Stimulated activated CD8-positive, alpha-beta memory T cell treated with anti-CD3 and anti-CD28 coated beads, Interleukin-4, amount 100 ng/mL, for 48 hours (primary cell): Measurements from ENCODE around the gene SBDS.
"Not testable (repeated sequence)": the region's sequence is repeated elsewhere in the genome, so short reads cannot be mapped to it uniquely, and the experiment has no call there.

ENCODE experiments used
- DNase-seq: peaks from one replicate; pipeline ENCODE4 v3.0.0-alpha.2; 2020

SBDS gene

DNA sequence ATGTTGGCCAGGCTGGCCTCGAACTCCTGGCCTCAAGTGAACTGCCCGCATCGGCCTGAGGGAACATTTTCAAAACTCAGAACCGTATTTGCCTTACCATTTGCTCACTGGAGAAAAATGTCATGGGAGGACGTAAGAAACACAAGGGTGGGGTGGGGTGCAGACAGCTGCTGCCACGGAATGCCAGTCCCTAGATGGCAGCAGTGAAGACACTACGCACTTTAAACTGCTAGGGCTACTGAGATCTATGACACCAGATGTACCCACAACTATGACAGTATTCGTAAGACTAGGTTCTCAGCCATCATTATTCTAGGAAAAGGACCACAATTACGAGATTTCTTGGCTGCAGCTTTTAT, 716 bp downstream of the SBDS start:
- peak; percentile 59 for DNase-seq

DNA sequence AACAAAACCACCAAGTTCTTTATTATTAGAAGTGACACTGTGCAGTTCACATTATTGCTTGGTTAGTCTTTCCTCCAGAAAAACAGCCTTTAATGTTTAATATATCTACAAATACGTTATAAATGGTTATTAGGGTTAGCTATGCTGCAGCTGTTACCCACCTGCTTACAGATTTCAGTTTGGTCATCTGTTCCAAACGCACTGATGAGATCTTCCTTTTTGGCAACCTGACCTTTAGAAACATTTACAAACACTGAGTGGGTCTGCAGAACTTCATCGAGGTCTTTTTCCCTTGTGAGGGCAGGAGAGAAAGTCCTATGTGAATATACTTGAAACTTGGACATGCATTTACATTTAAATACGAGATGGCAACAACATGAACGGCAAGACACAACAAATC, 1.3 kb downstream of the SBDS start:
- not testable (repeated sequence) for DNase-seq

DNA sequence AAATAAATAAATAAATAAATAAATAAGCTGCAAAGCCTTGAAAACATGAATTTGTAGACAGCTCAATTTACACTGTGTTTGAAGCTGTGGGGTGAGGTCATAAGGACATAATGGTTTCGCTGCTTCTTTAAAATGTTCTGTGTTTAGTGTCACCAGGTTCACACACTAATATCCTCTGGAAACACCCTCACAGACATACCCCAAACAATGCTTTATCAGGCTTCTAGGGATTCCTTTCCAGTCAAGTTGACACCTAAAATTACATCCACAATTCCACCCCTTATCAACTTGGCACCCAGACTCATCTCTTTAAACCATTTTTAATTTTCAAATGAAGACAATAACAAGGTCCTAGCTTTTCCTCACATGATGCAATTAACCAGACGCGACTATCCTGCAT, 5.8 kb downstream of the SBDS start:
- DNase-seq = not testable (repeated sequence)

DNA sequence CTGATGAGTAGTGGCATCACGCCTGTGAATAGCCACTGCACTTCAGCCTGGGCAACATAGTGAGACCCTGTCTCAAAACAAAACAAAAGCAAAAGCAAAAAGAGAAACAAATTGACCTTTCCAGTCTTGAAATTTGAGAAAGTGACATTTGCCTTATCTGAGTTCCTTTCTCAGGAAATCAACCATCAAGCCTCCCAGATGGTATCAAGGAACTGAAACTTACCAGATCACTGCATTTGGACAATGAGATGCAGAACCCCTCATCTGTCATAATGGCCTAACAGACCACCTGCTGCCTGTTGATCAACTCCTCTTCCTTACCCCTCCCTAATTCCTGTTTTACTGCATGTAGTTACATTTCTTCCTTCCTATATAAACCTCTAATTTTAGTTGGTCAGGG, 15.1 kb downstream of the SBDS start:
- DNase-seq = not testable (repeated sequence)

DNA sequence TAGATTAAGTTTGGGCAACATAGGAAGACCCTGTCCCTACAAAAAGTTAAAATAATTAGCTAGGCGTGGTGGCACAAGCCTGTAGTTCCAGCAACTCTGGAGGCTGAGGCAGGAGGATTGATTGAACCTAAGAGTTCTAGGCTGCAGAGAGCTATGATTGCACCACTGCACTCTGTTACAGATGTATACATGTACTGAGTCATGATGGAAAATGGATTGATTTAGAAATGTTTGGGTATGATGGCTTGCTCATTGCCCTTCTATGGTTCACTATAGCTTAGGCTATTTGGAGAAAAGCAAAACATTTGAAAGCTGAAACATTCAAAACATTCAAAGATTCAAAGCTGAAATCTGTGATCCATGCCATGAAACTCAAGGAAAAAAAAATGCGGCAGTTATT, 16.4 kb downstream of the SBDS start:
- not testable (repeated sequence) for DNase-seq

DNA sequence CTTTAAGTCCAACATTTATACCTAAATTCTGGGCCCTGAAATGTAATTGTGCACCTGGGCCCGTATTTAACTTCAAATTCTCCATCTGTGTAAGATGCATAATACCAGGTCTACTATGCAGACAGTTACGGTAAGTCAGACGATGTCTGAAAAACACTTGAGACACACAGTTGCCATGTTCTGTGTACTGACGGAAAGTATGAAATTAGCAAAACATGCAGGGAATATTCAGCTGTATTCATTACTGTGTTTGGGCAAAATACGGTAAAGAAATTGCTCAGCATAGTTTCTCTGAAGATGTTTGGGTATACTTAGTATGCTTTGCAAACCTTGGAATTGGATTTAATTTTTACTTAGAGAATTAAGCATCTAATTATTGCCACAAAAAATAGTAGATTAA, 17.1 kb downstream of the SBDS start:
- not testable (repeated sequence) for DNase-seq

DNA sequence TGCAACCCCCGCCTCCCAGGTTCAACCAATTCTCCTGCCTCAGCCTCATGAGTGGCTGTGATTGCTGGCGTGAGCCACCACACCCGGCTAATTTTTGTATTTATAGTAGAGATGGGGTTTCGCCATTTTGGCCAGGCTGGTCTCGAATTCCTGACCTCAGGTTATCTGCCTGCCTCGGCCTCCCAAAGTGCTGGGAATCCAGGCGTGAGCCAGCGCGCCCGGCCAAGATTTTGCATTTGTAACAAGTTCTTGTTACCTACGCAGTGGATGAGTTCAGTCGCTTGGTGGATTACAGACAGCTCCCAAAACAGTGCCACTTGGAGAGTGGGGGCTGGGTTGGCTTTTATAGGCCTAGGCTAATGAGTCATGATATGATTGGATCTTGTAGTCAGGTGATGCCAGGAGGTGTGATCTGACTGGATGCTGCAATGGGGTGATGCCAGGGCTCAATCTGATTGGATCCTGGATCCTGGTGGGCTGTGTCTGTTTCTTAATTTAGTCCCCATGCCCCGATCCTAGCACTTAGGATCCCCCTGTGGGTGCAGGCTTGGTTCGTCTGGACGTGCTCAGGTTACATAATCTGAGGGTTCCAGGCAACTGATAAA, 20.3 kb downstream of the SBDS start:
- no peak for DNase-seq

DNA sequence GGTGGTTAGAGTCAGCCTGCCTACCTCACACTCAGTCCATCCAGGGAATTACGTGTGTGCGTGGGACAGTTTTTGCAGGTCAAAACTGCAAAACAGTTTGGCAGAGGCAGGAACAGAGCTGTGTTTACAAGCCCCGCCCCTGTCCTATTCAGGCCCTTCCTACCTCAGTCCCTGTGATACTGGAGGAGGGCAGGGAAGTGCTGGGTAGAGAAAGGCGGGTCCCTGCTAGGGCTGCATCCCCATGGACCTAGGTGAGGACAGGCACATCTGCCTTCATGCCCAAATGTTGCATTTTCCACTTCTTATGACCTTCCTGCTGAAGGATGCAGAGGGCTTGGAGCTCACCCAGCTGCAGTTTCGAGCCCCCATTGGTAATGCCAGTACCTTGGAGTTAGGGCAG, 25.1 kb downstream of the SBDS start:
- no peak for DNase-seq

DNA sequence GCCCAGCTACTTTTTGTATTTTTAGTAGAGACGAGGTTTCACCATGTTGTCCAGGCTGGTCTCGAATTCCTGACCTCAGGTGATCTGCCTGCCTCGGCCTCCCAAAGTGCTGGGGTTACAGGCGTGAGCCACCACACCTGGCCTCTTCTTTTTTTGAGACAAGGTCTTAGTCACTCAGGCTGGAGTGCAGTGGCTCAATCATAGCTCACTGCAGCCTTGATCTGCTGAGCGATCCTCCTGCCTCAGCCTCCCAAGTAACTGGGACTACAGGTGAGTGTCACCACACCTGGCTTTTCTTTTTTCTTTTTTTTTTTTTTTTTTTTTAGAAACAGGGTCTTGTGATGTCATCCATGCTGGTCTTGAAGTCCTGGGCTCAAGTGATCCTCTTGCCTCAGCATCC, 26.4 kb downstream of the SBDS start:
- DNase-seq = not testable (repeated sequence)

DNA sequence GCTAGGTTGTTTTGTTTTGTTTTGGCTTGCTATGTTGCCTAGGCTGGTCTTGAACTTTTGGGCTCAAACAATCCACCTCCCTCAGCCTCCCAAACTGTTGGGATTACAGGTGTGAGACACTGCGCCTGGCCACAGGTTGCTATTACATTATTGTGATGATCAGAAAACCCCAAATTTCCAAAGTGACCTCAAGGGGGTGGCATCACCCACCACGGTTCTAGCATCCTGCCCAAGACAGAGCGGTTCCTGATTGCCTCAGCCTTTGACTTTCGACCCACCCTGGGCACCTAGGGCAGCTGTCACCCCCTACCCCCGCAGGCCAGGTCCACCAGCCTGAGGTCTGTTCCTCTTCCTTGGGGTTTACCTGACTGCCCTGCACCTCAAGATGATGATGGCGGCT, 28.4 kb downstream of the SBDS start:
- no peak for DNase-seq

DNA sequence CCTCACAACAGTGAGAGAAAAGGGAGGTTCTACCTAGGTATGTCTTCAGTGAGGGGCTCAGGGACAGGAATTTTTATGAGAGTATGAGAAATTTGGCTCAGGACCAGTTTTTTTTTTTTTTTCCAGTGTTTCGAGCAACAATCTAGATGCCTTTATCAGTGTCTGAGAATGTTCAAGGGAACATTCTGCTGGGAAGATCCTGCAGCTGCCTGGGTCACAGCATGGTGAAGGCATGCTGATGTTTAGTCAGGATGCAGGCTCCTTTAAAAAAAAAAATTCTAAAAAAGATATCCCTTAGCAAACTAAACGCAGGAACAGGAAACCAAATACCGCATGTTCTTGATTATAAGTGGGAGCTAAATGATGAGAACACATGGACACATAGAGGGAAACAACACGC, 31.0 kb downstream of the SBDS start:
- DNase-seq = no peak

DNA sequence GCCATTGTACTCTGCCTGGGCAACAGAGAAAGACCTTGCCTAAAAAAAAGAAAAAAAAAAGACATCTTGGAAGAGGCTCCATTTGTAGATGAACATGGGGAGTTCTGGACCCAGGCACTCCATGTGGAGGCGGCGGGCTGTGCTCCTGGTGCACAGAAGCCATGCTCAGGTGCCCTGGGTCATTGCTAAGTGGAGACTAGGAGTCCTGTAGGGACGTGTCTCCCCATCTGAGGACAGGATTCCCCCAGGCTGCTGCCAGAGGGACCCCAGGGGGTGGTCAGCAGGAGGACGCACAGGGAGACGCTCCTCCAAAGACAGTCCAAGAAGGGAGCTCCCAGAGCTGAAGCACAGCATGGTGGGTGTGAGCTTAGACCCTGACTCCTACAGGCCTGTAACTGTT, 34.3 kb downstream of the SBDS start:
- no peak for DNase-seq

DNA sequence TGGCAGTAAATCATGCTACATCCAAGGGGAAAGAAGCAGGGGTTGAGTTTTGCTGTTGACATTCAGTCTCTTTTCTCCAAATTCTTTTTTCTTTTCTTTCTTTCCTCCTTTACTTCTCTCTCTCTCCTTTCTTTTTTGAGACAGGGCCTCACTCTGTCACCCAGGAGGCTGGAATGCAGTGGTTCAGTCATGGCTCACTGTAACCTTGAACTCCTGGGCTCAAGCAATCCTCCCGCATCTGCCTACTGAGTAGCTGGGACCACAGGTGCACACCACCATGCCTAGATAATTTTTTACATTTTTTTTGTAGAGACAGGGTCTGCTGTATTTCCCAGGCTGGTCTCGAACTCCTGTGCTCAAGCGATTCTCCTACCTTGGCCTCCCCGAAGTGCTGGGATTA, 35.2 kb downstream of the SBDS start:
- no peak for DNase-seq

DNA sequence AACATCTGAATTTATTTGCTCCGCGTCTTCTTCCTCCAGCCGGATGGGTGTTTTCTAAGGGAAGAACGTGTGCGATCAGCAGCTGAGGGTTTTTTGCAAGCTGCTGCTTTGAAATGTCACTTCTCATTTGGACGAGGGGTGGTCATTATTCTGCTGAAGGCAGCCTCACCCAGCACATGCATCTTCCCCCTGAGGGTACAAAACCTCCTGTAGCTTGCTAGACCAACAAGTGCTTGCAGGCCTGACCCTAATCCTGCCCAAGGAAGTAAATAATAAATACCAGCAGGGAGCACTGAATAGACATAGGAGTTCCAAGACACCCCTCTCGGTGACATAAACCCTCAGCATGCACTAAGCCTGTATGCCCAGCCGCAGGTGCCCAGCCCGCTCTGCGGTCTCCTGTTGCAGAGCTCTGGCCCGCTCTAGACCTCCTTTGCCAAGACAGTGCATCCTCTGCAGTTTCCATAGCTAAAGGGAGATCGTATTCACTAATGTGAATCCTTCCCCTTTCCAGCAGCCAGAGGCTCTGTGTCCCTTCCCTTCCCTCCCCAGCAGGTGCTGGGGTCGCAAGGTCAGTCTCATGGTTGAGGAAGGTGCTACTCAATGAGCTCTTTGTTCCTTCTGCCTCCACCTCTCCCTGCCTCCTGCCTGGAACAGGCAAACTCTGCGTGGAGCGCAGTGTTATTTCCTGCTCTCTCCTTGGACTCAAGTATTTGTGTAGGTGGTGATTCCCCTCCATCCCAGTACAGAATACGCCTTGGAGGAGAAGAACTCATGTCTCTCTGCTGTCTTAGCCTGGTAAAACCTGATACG, 36.6 kb downstream of the SBDS start:
- DNase-seq = no peak

DNA sequence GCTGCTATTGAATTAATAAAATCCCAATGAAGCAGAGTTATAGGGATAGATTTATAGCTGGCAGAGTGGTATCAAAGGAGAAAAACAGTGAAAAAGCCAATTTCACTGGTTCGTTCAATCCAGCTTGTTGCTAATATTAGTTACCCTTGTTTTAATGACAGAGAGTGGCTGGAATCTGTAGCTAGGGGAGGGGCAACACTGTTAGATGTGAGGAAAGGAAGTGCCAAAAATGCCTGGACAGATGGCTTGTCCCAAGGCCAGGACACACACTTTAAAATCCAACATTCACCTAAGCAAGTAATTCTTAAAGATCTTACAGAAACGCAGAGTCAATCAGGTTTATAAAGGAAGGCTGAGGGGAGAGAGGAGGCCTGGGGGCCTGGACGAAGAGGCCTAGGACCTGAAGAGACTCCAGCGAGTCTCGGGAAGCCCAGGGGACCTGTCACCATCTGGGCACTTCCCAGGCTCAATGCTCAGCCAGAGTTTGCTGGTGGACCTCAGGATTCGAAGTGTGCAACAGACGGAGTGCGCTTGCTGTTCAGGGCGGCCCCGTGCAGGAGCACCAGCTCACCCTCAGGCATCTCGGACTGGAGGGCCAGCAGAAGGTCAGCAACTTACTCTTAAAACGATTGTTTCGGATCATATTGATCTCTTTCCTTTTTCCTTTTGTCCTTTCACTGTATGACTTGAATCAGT, 37.6 kb downstream of the SBDS start:
- no peak for DNase-seq

DNA sequence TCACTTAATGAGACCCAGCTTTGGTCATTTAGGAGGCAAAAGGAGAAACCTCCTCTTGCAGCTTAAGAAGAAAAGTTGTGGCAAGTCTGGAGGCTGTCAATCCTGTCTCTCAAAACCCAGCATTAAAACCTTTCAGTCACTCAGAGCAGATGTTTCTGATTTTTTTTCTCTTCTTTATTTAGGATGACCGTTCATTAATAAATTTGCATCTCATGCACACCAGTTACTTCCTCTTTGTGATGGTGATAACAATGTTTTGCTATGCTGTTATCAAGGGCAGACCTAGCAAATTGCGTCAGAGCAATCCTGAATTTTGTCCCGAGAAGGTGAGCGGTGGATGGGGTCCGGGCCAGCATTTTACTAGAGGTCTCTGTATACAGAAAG, 42.4 kb downstream of the SBDS start:
- no peak for DNase-seq

DNA sequence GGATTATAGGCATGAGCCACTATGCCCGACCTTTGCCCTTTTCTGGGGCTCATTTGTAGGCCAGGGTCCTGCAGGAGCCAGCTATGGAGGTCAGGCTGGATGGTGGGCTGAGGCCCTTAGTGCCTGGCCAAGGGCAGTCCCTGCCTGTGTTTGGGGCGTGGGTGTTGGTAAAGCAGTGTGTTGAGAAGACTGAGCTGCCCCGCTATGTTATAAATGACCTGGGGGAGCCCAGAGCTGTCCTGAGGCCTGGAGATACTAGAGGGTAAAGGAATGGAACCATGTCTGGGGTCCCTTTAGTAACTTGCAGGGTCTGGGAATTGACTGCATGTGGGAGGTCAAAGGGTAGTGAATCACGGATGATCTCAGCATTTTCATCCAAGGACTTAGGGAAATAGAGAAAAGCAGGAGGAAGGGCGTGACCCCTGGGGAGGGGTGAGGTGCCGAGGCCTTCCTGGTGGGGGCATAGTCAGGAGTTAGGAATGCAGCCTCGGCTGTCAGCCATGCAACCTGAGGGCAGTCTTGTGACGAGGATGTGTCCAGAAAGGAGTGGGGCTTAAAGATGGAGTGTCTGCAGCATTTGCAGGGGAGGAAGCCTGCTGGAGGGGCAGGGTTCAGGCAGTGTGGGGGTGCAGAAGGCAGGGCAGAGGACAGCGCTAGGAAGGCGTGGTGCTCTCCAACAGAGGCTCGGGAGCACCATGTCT, 42.9 kb downstream of the SBDS start:
- no peak for DNase-seq

DNA sequence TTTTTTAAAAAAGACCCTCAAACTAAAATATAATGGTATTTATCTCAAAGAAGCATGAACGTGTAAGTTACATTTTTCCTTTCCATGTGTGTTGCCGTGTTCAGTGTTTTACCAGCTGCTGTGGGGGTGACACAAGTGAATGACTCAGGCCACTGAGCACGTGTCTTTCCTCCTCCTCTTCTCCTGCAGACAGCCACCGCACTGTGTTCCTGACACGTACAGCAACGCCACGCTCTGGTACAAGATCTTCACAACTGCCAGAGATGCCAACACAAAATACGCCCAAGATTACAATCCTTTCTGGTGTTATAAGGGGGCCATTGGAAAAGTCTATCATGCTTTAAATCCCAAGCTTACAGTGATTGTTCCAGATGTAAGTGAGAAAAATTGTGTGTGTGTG, 44.6 kb downstream of the SBDS start:
- DNase-seq = no peak

DNA sequence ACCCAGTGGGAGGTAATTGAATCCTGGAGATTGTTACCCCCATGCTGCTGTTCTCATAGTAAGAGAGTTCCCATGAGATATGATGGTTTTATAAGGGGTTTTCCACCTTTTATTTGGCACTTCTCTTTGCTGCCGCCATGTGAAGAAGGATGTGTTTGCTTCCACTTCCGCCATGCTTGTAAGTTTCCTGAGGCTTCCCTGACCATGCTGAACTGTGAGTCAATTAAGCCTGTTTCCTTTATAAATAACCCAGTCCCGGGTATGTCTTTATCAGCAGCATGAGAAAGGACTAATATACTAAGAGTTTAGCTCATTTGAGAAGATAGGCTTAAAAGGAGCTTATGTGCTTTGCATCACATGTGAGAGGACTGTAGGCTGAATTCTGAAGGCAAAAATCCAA, 45.1 kb downstream of the SBDS start:
- no peak for DNase-seq

DNA sequence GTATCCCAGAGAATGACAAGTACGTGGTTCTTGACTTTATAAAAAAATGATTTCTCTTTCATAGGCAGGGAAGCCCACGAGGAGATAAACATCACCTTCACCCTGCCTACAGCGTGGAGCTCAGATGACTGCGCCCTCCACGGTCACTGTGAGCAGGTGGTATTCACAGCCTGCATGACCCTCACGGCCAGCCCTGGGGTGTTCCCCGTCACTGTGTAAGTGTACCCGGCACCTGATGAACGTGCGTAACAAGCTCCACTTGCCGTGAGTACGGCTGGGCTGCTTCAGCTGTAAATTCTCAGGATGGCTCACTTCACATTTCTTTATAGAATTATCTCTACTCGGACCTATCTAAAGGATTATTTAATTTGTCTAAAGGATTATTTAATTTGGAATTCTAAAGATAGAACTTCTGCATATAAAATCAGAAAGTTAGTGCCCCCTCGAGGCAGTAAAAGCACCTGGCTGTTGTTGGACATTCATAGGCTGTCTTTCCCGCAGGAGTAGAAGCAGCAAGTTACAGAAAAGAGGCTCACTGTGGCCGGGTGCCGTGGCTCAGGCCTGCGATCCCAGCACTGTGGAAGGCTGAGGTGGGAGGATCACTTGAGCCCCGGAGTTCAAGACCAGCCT, 46.8 kb downstream of the SBDS start:
- no peak for DNase-seq

DNA sequence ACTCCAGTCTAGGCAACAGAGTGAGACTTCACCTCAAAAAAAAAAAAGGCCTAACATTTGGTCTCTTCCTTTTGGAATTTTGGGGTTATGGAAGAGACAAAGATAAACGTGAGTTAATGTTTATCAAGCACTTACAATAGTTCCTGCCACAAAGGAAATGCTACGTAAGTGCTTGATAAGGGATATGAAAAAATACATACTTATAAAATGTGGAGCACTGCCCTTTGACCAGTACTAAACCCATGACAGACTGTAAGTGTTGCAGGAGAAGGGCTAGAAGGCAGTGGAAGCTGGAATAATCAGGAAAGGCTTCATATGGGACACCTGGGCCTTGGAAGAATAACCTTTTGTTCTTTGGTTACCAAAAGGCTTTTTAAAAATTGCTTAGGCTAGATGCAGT, 48.8 kb downstream of the SBDS start:
- DNase-seq = no peak

DNA sequence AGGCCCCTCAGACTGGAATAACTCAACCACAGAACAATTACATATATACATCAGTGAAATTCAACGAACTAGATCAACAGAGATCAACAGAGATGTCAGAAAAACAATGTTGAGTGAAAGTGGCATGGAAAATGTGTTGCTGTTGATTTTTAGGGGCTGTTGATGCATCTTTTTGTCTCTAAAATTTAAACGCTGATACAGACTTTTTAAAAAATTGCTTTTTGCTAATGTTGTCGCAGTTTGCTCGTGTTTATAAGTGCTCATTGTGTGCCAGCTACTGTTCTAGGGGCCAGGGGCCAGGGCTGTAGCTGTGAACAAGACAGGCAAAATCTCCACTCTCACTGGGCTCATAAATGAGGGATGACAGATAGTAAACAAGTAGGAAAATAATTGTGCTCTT, 56.1 kb downstream of the SBDS start:
- DNase-seq = no peak

DNA sequence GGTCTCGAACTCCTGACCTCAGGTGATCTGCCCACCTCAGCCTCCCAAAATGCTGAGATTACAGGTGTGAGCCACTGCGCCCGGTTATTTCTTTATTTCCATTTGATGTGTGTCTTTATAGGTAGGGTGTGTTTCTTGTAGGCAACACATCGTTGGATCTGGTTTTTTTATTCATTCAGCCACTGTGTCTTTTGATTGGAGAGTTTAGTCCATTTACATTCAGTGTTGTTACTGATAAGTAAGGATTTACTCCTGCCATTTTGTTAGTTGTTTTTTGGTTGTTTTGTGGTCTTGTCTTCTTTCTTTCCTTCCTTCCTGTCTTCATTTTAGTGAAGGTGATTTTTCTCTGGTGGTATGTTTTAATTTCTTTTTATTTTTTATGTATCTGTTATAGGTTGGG, 57.4 kb downstream of the SBDS start:
- no peak for DNase-seq
